DMS 273 (cell line): ENCODE results near the gene ITPK1.
"Not testable (repeated sequence)": the region's sequence is repeated elsewhere in the genome, so short reads cannot be mapped to it uniquely, and the experiment has no call there.

ENCODE experiments used
- DNase-seq: peaks from one replicate; lab custom pipeline; 2025; ENCODE audit not compliant: unreplicated experiment; lab: John Stamatoyannopoulos, UW

The ITPK1 gene

GRCh38 chr14:93115821-93116675, at the start of gene ITPK1:
Gene ITPK1, minus strand, starts transcription at chr14:93115925. Its CDS starts 762 bp downstream, at chr14:93115163.
- peak; percentile 88 for DNase-seq

GRCh38 chr14:93163564-93163963, 47.8 kb upstream of the ITPK1 start:
- DNase-seq = peak; percentile 21

DNA sequence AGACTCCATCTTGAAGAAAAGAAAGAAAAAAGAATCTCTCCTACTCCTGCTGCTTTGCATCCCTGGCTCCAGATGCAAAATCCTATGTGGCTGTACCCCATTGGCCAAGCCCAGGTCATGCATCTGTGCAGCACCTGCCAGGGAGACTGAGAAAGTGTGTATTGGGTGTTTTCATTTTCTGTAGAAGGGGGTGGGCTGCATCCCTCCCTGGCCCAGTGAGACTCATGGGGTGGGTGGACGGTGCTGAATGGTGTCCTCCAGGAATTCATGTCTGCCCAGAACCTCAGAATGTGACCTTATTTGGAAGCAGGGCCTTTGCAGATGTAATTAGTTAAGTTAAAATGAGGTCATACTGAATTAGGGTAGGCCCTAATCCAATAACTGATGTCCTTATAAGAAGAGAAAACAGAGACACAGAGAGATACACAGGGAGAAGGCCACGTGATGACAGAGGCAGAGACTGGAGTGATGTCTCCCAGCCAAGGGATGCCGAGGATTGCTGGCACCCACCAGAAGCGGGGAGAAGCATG, 45.8 kb upstream of the ITPK1 start:
- no peak for DNase-seq

DNA sequence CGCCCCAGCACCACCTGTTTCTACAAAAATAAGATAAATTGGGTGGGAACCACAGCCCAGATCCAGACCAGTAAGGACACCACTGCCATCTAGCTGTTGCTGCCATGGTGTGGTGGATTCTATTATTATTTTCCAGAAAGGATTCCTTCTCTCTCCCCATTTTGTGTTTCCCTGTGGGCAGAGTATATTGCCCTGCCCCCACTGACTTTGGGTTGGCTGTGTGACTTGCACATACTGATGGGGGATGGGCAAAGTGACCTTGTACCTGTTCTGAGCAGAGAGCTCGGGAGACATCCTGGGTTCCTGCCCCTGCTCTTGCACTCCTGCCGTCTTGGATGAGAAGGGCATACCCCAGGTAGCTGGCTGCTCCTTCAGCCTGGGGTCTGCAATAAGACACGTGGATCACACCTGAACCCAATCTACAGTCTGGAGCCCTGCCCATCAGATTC, 44.7 kb upstream of the ITPK1 start:
- DNase-seq = peak; percentile 65

GRCh38 chr14:93159625-93160352, 44.1 kb upstream of the ITPK1 start:
- DNase-seq = not testable (repeated sequence)

DNA sequence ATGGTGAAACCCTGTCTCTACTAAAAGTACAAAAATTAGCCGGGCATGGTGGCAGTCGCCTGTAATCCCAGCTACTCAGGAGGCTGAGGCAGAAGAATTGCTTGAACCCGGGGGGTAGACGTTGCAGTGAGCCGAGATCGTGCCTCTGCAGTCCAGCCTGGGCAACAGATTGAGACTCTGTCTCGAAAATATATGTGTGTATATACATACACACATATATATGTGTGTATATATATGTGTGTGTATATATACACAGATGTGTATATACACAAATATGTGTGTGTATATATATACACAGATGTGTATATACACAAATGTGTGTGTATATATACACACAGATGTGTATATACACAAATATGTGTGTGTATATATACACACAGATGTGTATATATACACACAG, 42.6 kb upstream of the ITPK1 start:
- not testable (repeated sequence) for DNase-seq

DNA sequence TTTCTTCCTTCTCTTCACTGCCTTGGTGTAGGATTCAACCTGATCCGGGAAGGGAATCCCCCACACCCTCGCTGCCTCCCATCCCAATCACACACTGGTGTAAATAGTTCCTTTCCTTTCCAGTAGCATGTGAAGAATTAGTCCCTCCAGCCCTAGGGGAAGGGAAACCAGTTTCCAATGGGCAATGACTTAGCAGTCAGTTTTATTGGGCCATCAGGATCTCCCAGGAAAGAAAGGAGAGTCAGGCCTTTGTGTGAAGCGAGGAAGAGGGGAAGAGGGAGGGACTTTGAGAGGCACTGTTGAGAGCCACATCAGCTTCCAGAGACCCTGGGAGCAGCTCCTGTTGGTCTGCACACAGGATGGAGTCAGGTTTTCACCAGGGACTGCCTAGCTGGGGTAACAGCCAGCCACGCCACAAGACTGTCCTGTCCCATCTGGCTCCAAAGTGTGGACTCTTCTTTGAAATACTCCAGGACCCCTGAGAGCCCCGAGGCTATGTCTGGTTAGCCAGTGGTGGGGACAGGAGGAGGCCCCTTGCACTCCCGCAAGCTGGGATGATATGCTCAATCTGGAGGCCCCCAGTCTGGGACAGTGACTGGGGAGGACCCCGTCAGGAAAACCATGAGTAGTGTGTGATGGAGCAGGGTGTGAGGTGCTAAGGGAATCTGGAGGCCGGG, 41.1 kb upstream of the ITPK1 start:
- no peak for DNase-seq

- DNase-seq = no peak
Measured at GRCh38 chr14:93155667-93156066, 39.9 kb upstream of the ITPK1 start.

DNA sequence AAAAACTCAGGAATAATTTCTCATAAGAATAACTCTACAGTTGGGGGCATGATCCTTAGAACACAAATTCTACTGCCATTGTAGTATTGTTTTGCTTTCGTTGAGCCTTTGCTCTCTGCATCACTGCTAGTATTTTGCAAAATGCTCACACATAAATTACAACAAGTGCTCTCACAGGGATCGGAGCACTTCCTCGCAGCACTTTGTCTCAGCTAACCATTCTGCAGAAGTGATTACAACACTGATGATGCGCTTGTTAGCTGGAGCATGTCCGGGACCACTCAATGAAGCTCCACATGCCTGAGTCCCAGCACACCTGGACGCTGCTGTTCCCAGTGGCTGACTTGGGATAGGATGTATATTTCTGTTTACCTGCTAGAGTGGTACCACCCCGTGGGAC, 37.4 kb upstream of the ITPK1 start:
- no peak for DNase-seq

DNA sequence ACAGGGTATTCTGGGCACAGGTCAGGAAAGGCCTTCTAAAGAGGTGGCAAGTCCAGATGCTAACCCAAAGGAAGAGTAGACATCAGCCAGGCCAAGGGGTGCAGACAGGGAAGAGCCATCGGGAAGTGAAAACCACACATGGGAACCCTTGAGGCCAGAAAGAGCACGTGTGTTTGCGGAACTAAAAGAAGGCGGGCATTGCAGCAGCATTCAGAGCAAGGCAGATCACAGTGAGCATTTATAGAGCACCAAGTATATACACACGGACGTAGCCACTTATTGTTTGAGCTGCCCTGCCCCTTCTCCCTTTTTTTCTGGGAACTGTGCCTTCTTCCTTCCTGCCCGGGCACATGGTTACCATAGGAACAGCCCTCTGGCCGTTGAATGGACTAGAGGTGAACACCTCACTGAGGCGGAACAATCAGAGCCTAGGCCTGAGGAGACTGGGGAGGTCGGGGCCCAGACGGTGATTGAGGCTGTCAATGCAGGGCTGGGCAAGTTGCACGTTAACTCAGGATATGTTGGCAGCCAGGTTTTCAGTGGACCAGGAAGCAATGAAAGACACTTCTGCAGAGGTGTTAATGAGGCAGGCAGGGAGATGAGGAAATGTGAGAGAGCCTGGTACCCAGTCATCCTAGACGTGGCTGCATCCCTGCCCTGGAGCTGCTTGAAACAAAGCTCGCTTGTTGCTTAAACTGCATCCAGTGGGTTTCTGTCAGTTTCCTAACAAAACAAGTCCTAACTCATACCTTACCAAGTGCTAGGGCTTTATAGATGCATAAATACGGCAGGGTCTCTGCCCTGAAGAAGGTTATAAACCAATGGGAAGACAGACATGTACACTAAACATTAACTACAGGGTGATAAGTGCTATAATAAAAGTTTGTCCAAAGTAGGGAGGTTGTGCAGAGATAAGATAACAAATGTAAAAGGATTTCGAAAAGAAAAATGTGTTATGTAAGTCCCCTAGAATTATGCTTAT, 34.8 kb upstream of the ITPK1 start:
- no peak for DNase-seq

DNA sequence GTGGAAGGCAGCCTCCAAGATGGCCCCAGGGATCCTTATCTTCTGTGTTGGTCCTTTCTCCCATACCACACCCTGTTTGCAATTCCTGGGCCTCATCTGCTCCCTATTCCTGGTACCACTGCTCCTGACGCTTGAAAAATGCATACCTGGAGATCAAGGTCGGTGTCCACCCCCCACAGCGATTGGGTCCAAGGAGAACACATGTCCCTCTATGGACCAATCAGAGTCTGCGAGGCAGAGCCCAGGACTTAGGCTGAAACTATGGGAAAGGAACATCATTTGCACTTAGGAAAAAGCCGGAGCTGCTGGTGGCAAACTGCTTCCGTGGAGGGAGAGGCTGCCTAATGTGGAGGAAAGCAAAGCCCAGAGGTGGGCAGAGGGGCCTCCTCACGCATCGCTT, 33.3 kb upstream of the ITPK1 start:
- no peak for DNase-seq

DNA sequence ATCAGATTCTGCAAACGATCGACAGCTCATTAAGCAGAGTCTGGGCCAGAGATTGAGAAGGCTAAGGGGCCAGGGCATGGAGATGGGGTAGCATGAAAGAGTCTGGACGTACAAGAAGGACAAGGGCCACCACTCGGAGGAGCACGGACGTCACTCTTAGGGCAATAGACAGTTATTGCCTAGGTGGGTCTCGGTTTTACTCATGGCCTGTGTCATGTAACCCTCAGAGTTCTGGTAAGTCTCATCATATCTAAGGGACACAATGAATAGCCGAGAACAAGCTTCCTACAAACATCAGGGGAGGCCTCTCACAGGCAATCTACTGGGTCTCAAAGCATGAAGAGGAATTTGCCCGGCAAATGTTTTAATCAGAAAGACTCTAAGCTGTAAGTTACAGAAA, 30.4 kb upstream of the ITPK1 start:
- no peak for DNase-seq

DNA sequence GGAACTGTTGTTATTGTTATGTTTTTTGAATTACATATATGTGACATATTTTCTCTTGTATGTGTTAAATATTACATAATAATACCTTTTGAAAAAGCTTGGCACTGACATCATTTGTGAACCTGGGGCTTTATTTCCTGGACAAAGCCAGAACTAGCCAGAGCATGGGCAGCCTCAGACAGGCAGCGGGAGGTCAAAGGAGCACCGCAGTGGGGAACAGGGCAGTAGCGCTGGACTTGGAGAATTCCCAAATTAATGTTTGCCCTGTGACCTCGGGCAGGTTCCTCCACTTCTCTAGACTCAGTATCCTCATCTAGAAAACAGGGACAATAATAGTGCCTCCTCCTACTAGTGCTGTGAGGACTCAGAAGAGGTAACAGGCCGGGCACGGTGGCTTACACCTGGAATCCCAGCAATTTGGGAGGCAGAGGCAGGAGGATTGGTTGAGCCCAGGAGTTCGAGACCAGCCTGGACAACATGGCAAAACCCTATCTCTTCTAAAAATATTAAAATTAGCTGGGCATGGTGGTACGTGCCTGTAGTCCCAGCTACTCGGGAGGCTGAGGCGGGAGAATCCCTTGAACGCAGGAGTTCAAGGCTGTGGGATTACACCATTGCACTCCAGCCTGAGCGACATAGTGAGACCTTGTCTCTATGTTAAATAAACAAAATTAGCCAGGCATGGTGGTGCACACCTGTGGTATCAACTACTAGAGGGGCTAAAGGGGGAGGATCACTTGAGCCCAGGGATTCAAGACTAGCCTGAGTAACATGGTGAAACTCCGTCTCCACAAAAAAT, 27.3 kb upstream of the ITPK1 start:
- DNase-seq = no peak

DNA sequence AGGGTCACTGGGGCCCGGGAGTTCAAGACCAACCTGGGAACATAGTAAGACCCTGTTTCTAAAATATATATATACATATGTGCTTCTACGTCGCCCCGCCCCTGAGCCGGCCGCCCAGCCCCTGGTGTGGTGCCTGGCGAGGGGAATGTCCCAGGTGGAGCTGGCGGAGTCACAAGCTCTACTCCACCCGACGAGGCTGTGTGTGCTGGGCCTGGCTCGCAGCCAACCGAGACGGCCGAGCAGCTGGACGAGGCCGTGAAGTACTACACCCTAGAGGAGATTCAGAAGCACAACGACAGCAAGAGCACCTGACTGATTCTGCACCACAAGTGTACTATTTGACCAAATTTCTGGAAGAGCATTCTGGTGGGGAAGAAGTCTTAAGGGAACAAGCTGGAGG, 22.1 kb upstream of the ITPK1 start:
- DNase-seq = peak; percentile 85

GRCh38 chr14:93136508-93136907, 20.8 kb upstream of the ITPK1 start:
- not testable (repeated sequence) for DNase-seq

GRCh38 chr14:93136009-93136408, 20.3 kb upstream of the ITPK1 start:
- DNase-seq = no peak

GRCh38 chr14:93135399-93135798, 19.7 kb upstream of the ITPK1 start:
- no peak for DNase-seq

GRCh38 chr14:93133464-93133863, 17.7 kb upstream of the ITPK1 start:
- DNase-seq = peak; percentile 18

DNA sequence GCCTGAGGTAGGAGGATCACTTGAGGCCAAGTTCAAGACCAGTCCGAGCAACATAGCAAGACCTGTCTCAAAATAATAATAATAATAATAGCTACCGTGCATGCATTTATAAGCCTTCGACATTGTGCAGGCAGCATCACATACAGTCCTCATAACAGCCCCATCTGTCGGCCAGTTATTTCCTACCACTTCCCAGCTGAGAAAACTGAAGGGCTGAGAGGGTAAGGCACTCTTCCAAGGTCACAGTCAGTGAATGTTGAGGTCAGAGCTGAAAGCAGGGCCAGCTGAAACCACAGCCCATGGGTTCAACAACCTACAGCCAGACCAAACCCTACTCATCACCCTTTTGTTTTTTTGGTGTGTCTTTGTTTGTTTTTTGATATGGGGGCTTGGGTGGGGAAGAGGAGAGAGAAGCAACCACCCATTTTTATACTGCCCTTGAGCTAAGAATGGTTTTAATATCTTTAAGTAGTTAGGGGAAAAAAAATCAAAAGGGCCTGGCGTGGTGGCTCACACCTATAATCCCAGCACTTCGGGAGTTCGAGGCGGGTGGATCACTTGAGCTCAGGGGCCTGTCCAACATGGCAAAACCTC, 16.8 kb upstream of the ITPK1 start:
- DNase-seq = peak; percentile 74
